DND-41 (cell line): ENCODE results near the gene ZNF275.

Experiments used
- CTCF ChIP-seq: IDR thresholded peaks from 2 replicates; pipeline ENCODE4 v1.5.1; 2012; ENCODE audit warnings: borderline replicate concordance, low read length, moderate library complexity, mild to moderate bottlenecking; ENCODE audit not compliant: poor library complexity, severe bottlenecking; ENCODE audit errors: extremely low read depth
- EZH2 ChIP-seq: IDR thresholded peaks from 3 replicates; pipeline ENCODE4 v1.6.1; 2012; ENCODE audit warnings: borderline replicate concordance, low read depth, mild to moderate bottlenecking, moderate library complexity, low read length, inconsistent platforms; ENCODE audit not compliant: severe bottlenecking

- TF ChIP-seq CTCF = no peak
- TF ChIP-seq EZH2 = no peak
Measured at GRCh38 chrX:153379508-153379907, 45.6 kb downstream of the ZNF275 start.
